ENCODE measurements around the gene JAM3. TPM values are rescaled to one million over a fixed set of nuclear protein-coding genes. Genes with fewer than 3 reads are reported as not detected.

The JAM3 gene
- total RNA-seq, 1 experiment from 2014 or later, result 3.1 TPM

DNA sequence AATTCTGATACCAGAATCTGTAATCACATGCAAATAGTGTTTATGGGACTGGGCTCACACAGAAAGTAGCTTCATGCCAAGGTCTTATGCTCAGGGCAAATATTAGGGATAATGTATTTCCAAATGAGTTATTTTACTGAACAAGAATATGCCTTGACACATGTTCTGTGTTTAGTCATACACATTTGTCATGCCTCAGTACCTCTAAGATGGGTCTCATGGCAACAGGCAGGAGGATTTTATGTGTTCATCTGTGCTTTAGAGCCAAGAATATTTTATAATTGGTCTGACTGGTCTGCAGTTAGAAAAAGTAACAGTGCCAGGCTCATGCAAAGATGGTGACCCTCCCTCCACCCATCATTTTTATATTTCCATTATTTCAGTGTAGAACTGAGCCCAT, 49.1 kb downstream of the JAM3 start:
- ATAC-seq (no peak), DNase-seq (no peak)
- H3K27me3 ChIP-seq (ENCODE audit: low read length), result peaks cover 77% of the 10 kb centered on the region
- H2AFZ ChIP-seq (ENCODE audit: low read length), result no peak overlapping the region
- H3K9ac ChIP-seq (ENCODE audit: low read length), result no peak overlapping the region
- intact Hi-C loops (cut with micrococcal nuclease), result no loop called here
- no peak overlapping the region for H3K27ac ChIP-seq (ENCODE audit: low read length)
- H3K9me2 ChIP-seq (replicated peaks; ENCODE audit: low read length), result no peaks in the 10 kb centered on the region
- no peaks in the 10 kb centered on the region for H3K79me2 ChIP-seq (ENCODE audit: low read length)
- no peaks in the 10 kb centered on the region for H3K36me3 ChIP-seq (ENCODE audit: low read depth, low read length)
- no peaks in the 10 kb centered on the region for H3K4me1 ChIP-seq (ENCODE audit: insufficient read depth, low read length)
- H3K4me2 ChIP-seq (ENCODE audit: low read length), result no peak overlapping the region
- H3F3A ChIP-seq (ENCODE audit: low read length, unreplicated experiment), result no peaks in the 10 kb centered on the region
- H3K4me3 ChIP-seq (ENCODE audit: low read length), result no peak overlapping the region
- CTCF ChIA-PET, result no interaction called here
- POLR2A ChIA-PET (ENCODE audit: unreplicated experiment), result no interaction called here
- H4K20me1 ChIP-seq (ENCODE audit: low read length), result no peaks in the 10 kb centered on the region
- no peaks in the 10 kb centered on the region for H3K9me3 ChIP-seq (ENCODE audit: low read length)
- no peak for TF ChIP-seq CTCF (conservative IDR thresholded peaks at IDR 0.05; ENCODE audit: low read depth, low read length)
- no peak for TF ChIP-seq EZH2 (IDR thresholded peaks at IDR 0.05; ENCODE audit: low read length, unreplicated experiment)
- no peak for TF ChIP-seq EZH2phosphoT487 (IDR thresholded peaks at IDR 0.05; ENCODE audit: borderline replicate concordance, low read length)
- BruUV-seq (replicated peaks), result no TSS peak

- Histone ChIP-seq H2AFZ (ENCODE audit: low read length) (no peak overlapping the region), H3K4me3 (ENCODE audit: low read length) (no peak overlapping the region), H3K4me1 (ENCODE audit: insufficient read depth, low read length) (no peaks in the 10 kb centered on the region), H3F3A (ENCODE audit: low read length, unreplicated experiment) (no peaks in the 10 kb centered on the region), H3K27me3 (ENCODE audit: low read length) (peaks cover 86% of the 10 kb centered on the region), H3K9me3 (ENCODE audit: low read length) (no peaks in the 10 kb centered on the region), H3K9me2 (replicated peaks; ENCODE audit: low read length) (no peaks in the 10 kb centered on the region), H3K4me2 (ENCODE audit: low read length) (no peak overlapping the region), H3K9ac (ENCODE audit: low read length) (no peak overlapping the region), H3K27ac (ENCODE audit: low read length) (no peak overlapping the region), H4K20me1 (ENCODE audit: low read length) (no peaks in the 10 kb centered on the region), H3K36me3 (ENCODE audit: low read depth, low read length) (no peaks in the 10 kb centered on the region), H3K79me2 (ENCODE audit: low read length) (no peaks in the 10 kb centered on the region)
- TF ChIP-seq EZH2phosphoT487 (IDR thresholded peaks at IDR 0.05; ENCODE audit: borderline replicate concordance, low read length), result no peak
- no peak for TF ChIP-seq CTCF (conservative IDR thresholded peaks at IDR 0.05; ENCODE audit: low read depth, low read length)
- TF ChIP-seq EZH2 (IDR thresholded peaks at IDR 0.05; ENCODE audit: low read length, unreplicated experiment), result no peak
- ChIA-PET POLR2A (ENCODE audit: unreplicated experiment) (no interaction called here), CTCF (no interaction called here)
- intact Hi-C loops (cut with micrococcal nuclease), result no loop called here
- no TSS peak for BruUV-seq (replicated peaks)
- ATAC-seq, result no peak
- DNase-seq, result no peak
These were observed 50.2 kb downstream of the JAM3 start for GRCh38 chr11:134119094-134119493.

- ChIA-PET CTCF (no interaction called here), POLR2A (ENCODE audit: unreplicated experiment) (no interaction called here)
- no TSS peak for BruUV-seq (replicated peaks)
- no peak for DNase-seq
- intact Hi-C loops (cut with micrococcal nuclease), result loop anchor here (10.0 kb wide), 1 partner anchor 45 kb away; no protein-coding TSS in a partner anchor
- no peaks in the 10 kb centered on the region for H3K36me3 ChIP-seq (ENCODE audit: low read depth, low read length)
- no peak overlapping the region for H3K4me3 ChIP-seq (ENCODE audit: low read length)
- no peaks in the 10 kb centered on the region for H4K20me1 ChIP-seq (ENCODE audit: low read length)
- H3K27me3 ChIP-seq (ENCODE audit: low read length), result peaks cover 91% of the 10 kb centered on the region
- no peak overlapping the region for H3K4me2 ChIP-seq (ENCODE audit: low read length)
- H3K9ac ChIP-seq (ENCODE audit: low read length), result no peak overlapping the region
- no peak overlapping the region for H3K27ac ChIP-seq (ENCODE audit: low read length)
- no peak overlapping the region for H2AFZ ChIP-seq (ENCODE audit: low read length)
- no peaks in the 10 kb centered on the region for H3K4me1 ChIP-seq (ENCODE audit: insufficient read depth, low read length)
- no peak for ATAC-seq
- no peaks in the 10 kb centered on the region for H3F3A ChIP-seq (ENCODE audit: low read length, unreplicated experiment)
- TF ChIP-seq EZH2 (IDR thresholded peaks at IDR 0.05; ENCODE audit: low read length, unreplicated experiment), result no peak
- no peak for TF ChIP-seq CTCF (conservative IDR thresholded peaks at IDR 0.05; ENCODE audit: low read depth, low read length)
- TF ChIP-seq EZH2phosphoT487 (IDR thresholded peaks at IDR 0.05; ENCODE audit: borderline replicate concordance, low read length), result no peak
- no peaks in the 10 kb centered on the region for H3K9me3 ChIP-seq (ENCODE audit: low read length)
- no peaks in the 10 kb centered on the region for H3K9me2 ChIP-seq (replicated peaks; ENCODE audit: low read length)
- H3K79me2 ChIP-seq (ENCODE audit: low read length), result no peaks in the 10 kb centered on the region
These were observed 51.4 kb downstream of the JAM3 start for GRCh38 chr11:134120143-134120850.
